ENCODE measurements around the gene ADAM12. TPM values are rescaled to one million over a fixed set of nuclear protein-coding genes. Genes with fewer than 3 reads are reported as not detected.
A peak's percentile ranks its signal among the peaks of the same experiment; 100 is the strongest.
"Not testable (repeated sequence)": the region's sequence is repeated elsewhere in the genome, so short reads cannot be mapped to it uniquely, and the experiment has no call there.

The ADAM12 gene
- total RNA-seq, 4 donors from 2014 or later = under 0.01 to 60.8 (median 0.64) TPM; not detected in 1

- Histone ChIP-seq H3K4me1 (peaks cover 0 to 7% of the 10 kb centered on the region in 2 donors), H3K4me3 (no peak overlapping the region), H3K36me3 (no peaks in the 10 kb centered on the region), H3K27me3 (no peaks in the 10 kb centered on the region), H3K9me3 (no peaks in the 10 kb centered on the region), H3K27ac (no peak overlapping the region)
- TF ChIP-seq POLR2A (IDR thresholded peaks at IDR 0.05) (no peak), CTCF (IDR thresholded peaks at IDR 0.05) (no peak)
- intact Hi-C loops (cut with DNase I; ENCODE audit: low total_unique reads) = no loop called here
- no peak for DNase-seq
Measured at GRCh38 chr10:126250527-126251310, 137.6 kb downstream of the ADAM12 start.

DNA sequence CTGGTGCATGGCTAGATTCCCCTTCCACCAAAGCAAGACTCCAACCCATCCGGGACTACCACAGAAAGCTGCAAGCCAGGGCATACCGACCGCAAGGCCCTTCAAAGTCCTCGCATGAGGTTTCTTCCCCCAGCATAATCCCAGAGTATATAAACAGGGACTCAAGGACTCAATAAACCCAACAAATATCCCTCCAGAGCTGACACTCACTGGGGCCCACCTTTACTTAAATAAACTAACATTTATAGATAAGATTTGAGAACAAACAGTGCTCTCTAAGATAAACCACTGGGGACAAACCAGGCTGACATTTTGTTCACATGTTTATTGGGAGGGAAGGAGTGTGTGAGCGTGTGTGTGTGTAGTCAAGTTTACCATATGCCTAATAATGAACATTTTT is 138.2 kb downstream of the ADAM12 start:
- Histone ChIP-seq H3K36me3 (no peaks in the 10 kb centered on the region), H3K27ac (no peak overlapping the region), H3K9me3 (no peaks in the 10 kb centered on the region), H3K4me1 (peaks cover 0 to 7% of the 10 kb centered on the region in 2 donors), H3K4me3 (no peak overlapping the region), H3K27me3 (no peaks in the 10 kb centered on the region)
- intact Hi-C loops (cut with DNase I; ENCODE audit: low total_unique reads) = no loop called here
- TF ChIP-seq CTCF (IDR thresholded peaks at IDR 0.05) (no peak), POLR2A (IDR thresholded peaks at IDR 0.05) (no peak)
- DNase-seq = no peak

DNA sequence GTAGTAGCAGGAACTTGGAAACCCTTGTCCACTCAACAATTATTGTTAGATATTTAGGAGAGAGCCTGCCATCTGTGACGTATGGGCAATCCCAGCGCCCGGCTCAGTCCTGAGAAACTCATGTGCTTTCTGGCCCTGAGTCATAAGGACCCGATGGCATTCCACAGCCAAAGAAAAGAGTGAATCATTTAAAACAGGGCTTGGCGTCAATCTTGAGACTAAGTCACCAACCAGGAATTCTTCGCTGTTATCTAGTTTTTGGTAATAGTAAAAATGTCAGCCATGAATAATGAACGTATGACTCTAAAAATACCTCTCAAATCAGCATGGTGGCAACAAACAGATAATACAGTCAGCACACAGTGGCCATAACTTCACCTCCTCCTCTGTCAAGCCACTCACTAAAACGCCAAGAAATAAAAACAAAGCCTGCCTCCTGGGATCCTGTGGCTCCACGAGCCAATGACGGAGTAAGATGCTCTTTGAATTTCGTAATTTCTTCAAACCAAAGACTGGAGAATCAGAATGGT is 140.8 kb downstream of the ADAM12 start:
- no peaks in the 10 kb centered on the region for H3K4me1 ChIP-seq
- intact Hi-C loops (cut with DNase I; ENCODE audit: low total_unique reads) = no loop called here
- peak overlapping the region; percentile 73 to 87 for H3K27ac ChIP-seq
- TF ChIP-seq POLR2A (IDR thresholded peaks at IDR 0.05) (no peak), CTCF (IDR thresholded peaks at IDR 0.05) (no peak)
- H3K4me3 ChIP-seq = no peak overlapping the region
- DNase-seq = peak; percentile 86 to 92
- no peaks in the 10 kb centered on the region for H3K27me3 ChIP-seq
- no peaks in the 10 kb centered on the region for H3K9me3 ChIP-seq
- no peaks in the 10 kb centered on the region for H3K36me3 ChIP-seq

- H3K4me3 ChIP-seq; DNase-seq; H3K4me1 ChIP-seq; H3K9me3 ChIP-seq; H3K27me3 ChIP-seq; intact Hi-C loops (cut with DNase I; ENCODE audit: low total_unique reads); H3K36me3 ChIP-seq: not testable (repeated sequence)
- peak overlapping the region; percentile 71 to 87 for H3K27ac ChIP-seq
Measured at GRCh38 chr10:126246396-126246795, 141.9 kb downstream of the ADAM12 start.

DNA sequence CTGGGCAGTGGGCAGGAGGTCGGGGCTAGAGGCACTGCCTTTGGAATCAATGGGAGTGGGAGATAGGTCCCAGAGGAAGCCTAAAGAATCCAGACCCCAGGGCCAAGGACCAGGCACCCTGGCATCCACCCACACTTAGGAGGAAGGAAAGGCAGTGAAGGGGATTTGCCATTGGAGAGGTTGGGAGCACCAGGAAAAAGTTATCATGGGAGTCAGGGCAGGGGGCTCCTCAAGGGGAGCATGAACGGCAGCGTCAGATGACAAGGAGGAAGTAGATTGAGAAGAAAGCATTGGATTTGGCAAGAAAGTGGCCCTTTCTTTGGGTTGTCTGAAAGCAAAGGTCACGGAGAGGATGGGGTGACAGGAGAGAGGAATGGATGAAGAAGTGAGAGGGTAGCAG is 142.8 kb downstream of the ADAM12 start:
- no peak for DNase-seq
- Histone ChIP-seq H3K9me3 (no peaks in the 10 kb centered on the region), H3K4me3 (no peak overlapping the region), H3K36me3 (no peaks in the 10 kb centered on the region), H3K27ac (no peak overlapping the region), H3K27me3 (no peaks in the 10 kb centered on the region), H3K4me1 (no peaks in the 10 kb centered on the region)
- intact Hi-C loops (cut with DNase I; ENCODE audit: low total_unique reads) = no loop called here
- TF ChIP-seq POLR2A (IDR thresholded peaks at IDR 0.05) (no peak), CTCF (IDR thresholded peaks at IDR 0.05) (no peak)

Data from uterus (tissue), 4 donors.